ENCODE results near the gene TMEM14A. TPM values are rescaled to one million over a fixed set of nuclear protein-coding genes. Genes with fewer than 3 reads are reported as not detected.

Gene TMEM14A
- total RNA-seq, 1 experiment from 2014 or later = 45.6 TPM

DNA sequence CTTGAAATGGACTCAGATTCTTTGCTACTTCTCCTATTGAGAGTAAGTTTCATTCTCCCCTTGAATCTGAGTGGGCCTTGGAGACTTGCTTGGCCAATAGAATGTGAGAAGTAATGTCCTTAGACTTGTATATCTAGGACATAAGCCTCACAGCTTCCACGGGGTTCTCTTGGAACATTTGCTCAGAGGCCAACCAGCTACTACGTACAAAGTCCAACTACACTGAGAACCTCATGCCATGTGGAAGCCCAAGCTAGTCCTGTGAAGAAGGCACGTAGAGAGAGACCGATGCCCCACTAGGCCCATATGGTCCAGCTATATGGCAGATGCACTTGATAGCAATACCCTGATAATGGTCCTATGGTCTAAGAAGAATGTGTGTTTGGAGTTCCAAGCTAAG, 22.9 kb downstream of the TMEM14A start:
- TF ChIP-seq, protein P1, sequence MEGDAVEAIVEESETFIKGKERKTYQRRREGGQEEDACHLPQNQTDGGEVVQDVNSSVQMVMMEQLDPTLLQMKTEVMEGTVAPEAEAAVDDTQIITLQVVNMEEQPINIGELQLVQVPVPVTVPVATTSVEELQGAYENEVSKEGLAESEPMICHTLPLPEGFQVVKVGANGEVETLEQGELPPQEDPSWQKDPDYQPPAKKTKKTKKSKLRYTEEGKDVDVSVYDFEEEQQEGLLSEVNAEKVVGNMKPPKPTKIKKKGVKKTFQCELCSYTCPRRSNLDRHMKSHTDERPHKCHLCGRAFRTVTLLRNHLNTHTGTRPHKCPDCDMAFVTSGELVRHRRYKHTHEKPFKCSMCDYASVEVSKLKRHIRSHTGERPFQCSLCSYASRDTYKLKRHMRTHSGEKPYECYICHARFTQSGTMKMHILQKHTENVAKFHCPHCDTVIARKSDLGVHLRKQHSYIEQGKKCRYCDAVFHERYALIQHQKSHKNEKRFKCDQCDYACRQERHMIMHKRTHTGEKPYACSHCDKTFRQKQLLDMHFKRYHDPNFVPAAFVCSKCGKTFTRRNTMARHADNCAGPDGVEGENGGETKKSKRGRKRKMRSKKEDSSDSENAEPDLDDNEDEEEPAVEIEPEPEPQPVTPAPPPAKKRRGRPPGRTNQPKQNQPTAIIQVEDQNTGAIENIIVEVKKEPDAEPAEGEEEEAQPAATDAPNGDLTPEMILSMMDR (IDR thresholded peaks at IDR 0.05) = no peak
- TF ChIP-seq SIN3A (IDR thresholded peaks at IDR 0.05; ENCODE audit: borderline replicate concordance, insufficient read depth, low read depth, low read length) = no peak
- TF ChIP-seq TCF7L2 (IDR thresholded peaks at IDR 0.05; ENCODE audit: low read depth, low read length) = no peak
- TF ChIP-seq POLR2AphosphoS5 (IDR thresholded peaks at IDR 0.05; ENCODE audit: low read depth, low read length) = no peak
- TF ChIP-seq, protein P2, sequence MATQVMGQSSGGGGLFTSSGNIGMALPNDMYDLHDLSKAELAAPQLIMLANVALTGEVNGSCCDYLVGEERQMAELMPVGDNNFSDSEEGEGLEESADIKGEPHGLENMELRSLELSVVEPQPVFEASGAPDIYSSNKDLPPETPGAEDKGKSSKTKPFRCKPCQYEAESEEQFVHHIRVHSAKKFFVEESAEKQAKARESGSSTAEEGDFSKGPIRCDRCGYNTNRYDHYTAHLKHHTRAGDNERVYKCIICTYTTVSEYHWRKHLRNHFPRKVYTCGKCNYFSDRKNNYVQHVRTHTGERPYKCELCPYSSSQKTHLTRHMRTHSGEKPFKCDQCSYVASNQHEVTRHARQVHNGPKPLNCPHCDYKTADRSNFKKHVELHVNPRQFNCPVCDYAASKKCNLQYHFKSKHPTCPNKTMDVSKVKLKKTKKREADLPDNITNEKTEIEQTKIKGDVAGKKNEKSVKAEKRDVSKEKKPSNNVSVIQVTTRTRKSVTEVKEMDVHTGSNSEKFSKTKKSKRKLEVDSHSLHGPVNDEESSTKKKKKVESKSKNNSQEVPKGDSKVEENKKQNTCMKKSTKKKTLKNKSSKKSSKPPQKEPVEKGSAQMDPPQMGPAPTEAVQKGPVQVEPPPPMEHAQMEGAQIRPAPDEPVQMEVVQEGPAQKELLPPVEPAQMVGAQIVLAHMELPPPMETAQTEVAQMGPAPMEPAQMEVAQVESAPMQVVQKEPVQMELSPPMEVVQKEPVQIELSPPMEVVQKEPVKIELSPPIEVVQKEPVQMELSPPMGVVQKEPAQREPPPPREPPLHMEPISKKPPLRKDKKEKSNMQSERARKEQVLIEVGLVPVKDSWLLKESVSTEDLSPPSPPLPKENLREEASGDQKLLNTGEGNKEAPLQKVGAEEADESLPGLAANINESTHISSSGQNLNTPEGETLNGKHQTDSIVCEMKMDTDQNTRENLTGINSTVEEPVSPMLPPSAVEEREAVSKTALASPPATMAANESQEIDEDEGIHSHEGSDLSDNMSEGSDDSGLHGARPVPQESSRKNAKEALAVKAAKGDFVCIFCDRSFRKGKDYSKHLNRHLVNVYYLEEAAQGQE (IDR thresholded peaks at IDR 0.05; ENCODE audit: insufficient read depth in 1 of 2, low read depth in 2 of 2, low read length in 1 of 2) = no peak
- Histone ChIP-seq H3K9me3 (ENCODE audit: control insufficient read depth, insufficient read depth, low read depth, low read length) (no peaks in the 10 kb centered on the region), H3K36me3 (ENCODE audit: control insufficient read depth, insufficient read depth, low read length) (no peaks in the 10 kb centered on the region), H3K4me1 (ENCODE audit: control insufficient read depth, insufficient read depth, low read length) (no peaks in the 10 kb centered on the region), H3K4me3 (ENCODE audit: low read depth in 2 of 2, low read length in 2 of 2) (no peak overlapping the region), H3K27ac (ENCODE audit: low read length) (no peak overlapping the region), H3K27me3 (ENCODE audit: control insufficient read depth, insufficient read depth, low read length) (peaks cover 6% of the 10 kb centered on the region; the same call in 1 of the 2 replicates)
- in situ Hi-C loops (cut with HindIII; ENCODE audit: low pct_unique_long_range_greater_than_20kb, low sequenced_read_pairs) (no loop called here), intact Hi-C loops (cut with micrococcal nuclease; ENCODE audit: unreplicated experiment) (no loop called here)
- ATAC-seq (no peak), DNase-seq (ENCODE audit: low read depth, low spot score) (no peak)
- ChIA-PET CTCF (no interaction called here), POLR2A (no interaction called here)
- BruUV-seq (replicated peaks) = no TSS peak

DNA sequence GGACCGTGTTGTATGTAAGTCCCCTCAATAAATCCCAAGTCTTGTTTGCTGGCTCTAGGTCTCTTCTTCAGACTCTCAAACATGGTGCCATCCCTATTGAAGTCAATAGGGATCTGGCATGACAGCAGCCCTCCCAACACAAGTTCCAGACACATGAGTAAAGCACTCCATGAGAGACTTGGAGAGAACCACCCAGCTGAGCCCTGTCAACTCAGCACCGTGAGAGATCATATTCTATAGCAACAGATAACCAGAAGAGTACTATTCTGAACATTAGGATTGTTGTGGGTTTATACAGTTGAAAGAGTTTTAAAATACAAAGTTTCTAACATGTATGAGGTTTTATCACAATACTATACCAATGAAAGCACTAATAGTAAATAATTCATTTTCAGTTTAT, 23.5 kb downstream of the TMEM14A start:
- DNase-seq (ENCODE audit: low read depth, low spot score) (no peak), ATAC-seq (no peak)
- peaks cover 7% of the 10 kb centered on the region; the same call in 1 of the 2 replicates for H3K27me3 ChIP-seq (ENCODE audit: control insufficient read depth, insufficient read depth, low read length)
- H3K36me3 ChIP-seq (ENCODE audit: control insufficient read depth, insufficient read depth, low read length) = no peaks in the 10 kb centered on the region
- POLR2A ChIA-PET = no interaction called here
- no peaks in the 10 kb centered on the region for H3K9me3 ChIP-seq (ENCODE audit: control insufficient read depth, insufficient read depth, low read depth, low read length)
- no TSS peak for BruUV-seq (replicated peaks)
- TF ChIP-seq TCF7L2 (IDR thresholded peaks at IDR 0.05; ENCODE audit: low read depth, low read length) (no peak), POLR2AphosphoS5 (IDR thresholded peaks at IDR 0.05; ENCODE audit: low read depth, low read length) (no peak), SIN3A (IDR thresholded peaks at IDR 0.05; ENCODE audit: borderline replicate concordance, insufficient read depth, low read depth, low read length) (no peak)
- TF ChIP-seq, protein P1 (IDR thresholded peaks at IDR 0.05) = no peak
- TF ChIP-seq, protein P2 (IDR thresholded peaks at IDR 0.05; ENCODE audit: insufficient read depth in 1 of 2, low read depth in 2 of 2, low read length in 1 of 2) = no peak
- no peaks in the 10 kb centered on the region for H3K4me1 ChIP-seq (ENCODE audit: control insufficient read depth, insufficient read depth, low read length)
- no peak overlapping the region for H3K27ac ChIP-seq (ENCODE audit: low read length)
- CTCF ChIA-PET = no interaction called here
- intact Hi-C loops (cut with micrococcal nuclease; ENCODE audit: unreplicated experiment) = no loop called here
- in situ Hi-C loops (cut with HindIII; ENCODE audit: low pct_unique_long_range_greater_than_20kb, low sequenced_read_pairs) = no loop called here
- H3K4me3 ChIP-seq (ENCODE audit: low read depth in 2 of 2, low read length in 2 of 2) = no peak overlapping the region
